Fibroblast of the aortic adventitia (primary cell): ENCODE data around the gene PSEN1. TPM values are rescaled to one million over a fixed set of nuclear protein-coding genes. Genes with fewer than 3 reads are reported as not detected.

Source experiments
- DNase-seq: peaks from one replicate; pipeline ENCODE4 v3.0.0-alpha.2; 2010; ENCODE audit warnings: low read depth
- H3K4me3 ChIP-seq: 2 replicates; pipeline ENCODE4 v1.5.1; 2011; ENCODE audit warnings: low read depth, mild to moderate bottlenecking, control low read depth, low read length, moderate library complexity
- CTCF ChIP-seq: IDR thresholded peaks from 2 replicates; pipeline ENCODE4 v1.5.1; 2011; ENCODE audit warnings: mild to moderate bottlenecking, low read length, control low read depth, inconsistent platforms; ENCODE audit not compliant: insufficient read depth
- total RNA-seq: library from RNA; depleted of rRNA; stranded (reverse); fragments of >200 nt; gene quantifications from 2 replicates; pipeline ENCODE4 v1.2.3, GENCODE V29; 2012; ENCODE audit warnings: low replicate concordance

PSEN1 gene
- total RNA-seq, 1 donor: 55.0 TPM

GRCh38 chr14:73105727-73106126, 30.6 kb upstream of the PSEN1 start:
- TF ChIP-seq CTCF: no peak
- DNase-seq: no peak
- H3K4me3 ChIP-seq: no peak overlapping the region

- H3K4me3 ChIP-seq: no peak overlapping the region
- DNase-seq: no peak
- no peak for TF ChIP-seq CTCF
Measured at GRCh38 chr14:73116079-73116665, 20.1 kb upstream of the PSEN1 start.

- no peak for DNase-seq
- no peak overlapping the region for H3K4me3 ChIP-seq
- no peak for TF ChIP-seq CTCF
Measured at GRCh38 chr14:73124180-73124894, 12.0 kb upstream of the PSEN1 start.

GRCh38 chr14:73125169-73125588, 11.1 kb upstream of the PSEN1 start:
- TF ChIP-seq CTCF: no peak
- DNase-seq: no peak
- H3K4me3 ChIP-seq: no peak overlapping the region

- no peak for DNase-seq
- TF ChIP-seq CTCF: no peak
- H3K4me3 ChIP-seq: no peak overlapping the region
Measured at GRCh38 chr14:73125746-73126145, 10.6 kb upstream of the PSEN1 start.

GRCh38 chr14:73133795-73134194, 2.5 kb upstream of the PSEN1 start:
- no peak overlapping the region for H3K4me3 ChIP-seq
- no peak for DNase-seq
- TF ChIP-seq CTCF: no peak

- peak overlapping the region; percentile 89 for H3K4me3 ChIP-seq
- no peak for TF ChIP-seq CTCF
- peak; percentile 10 for DNase-seq
Measured at GRCh38 chr14:73136085-73136386, 271 bp upstream of the PSEN1 start.
